ENCODE measurements around the gene CTU1. TPM values are rescaled to one million over a fixed set of nuclear protein-coding genes. Genes with fewer than 3 reads are reported as not detected.

Gene CTU1
- total RNA-seq, 2 experiments from 2014 or later: 9.4 to 10.1 TPM

DNA sequence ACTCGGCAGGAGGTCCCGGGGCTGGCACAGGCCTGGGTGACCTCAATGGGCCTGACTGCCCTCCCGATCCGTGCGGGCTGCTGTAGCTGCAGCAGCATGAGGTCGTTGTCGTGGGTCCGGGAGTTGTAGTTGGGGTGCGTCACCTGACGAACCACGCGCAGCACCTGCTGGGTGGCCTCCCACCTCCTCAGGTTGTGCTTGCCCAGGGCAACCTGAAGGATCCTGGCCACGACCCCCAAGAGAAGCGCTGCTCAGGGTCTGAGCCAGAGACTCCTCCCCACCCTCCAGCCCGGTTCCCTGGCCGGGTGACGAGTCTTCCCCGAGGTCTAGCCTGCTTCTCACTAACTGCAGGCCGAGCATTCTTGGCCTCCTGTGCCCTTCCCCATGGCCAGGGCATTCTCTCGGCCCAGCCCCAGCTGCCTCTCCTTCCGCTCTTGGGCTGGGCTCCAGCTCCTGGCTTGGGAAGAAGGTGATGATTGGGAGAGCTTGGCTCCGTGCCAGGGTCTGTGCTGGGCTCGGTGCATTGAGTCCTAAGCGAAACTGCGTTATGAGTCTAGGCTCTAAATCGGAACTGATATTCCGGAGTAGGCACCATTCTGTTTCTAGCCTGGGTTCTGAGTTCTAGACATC is 28.6 kb downstream of the CTU1 start:
- DNase-seq: no peak
- POLR2A ChIA-PET: no interaction called here
- H3K27ac Mint-ChIP-seq: no peak overlapping the region
- H3K4me3 Mint-ChIP-seq: no peak overlapping the region
- no peak for ATAC-seq (ENCODE audit: low read depth)
- H3K9me3 Mint-ChIP-seq: no peaks in the 10 kb centered on the region
- H3K27me3 Mint-ChIP-seq: peaks cover 6% of the 10 kb centered on the region
- peaks cover 2% of the 10 kb centered on the region for H3K4me1 Mint-ChIP-seq
- H3K36me3 Mint-ChIP-seq: no peaks in the 10 kb centered on the region

DNA sequence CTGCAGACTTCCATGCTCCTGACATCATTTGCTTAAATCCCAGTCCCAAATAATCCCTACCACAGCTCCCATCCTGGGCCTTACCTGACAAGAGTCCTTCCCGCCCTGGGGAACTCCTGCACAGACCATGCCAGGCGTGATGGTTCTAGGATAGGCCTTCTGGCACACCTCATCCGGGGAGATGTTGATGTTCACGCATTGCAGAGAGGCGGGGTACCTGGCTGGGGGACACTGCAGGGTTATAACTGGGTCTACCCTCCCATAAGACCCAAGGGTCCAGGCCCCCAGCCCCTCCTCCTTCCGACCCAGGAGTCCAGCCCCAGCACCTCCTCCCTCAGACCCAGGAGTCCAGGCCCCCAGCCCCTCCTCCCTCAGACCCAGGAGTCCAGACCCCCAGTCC is 29.5 kb downstream of the CTU1 start:
- POLR2A ChIA-PET: no interaction called here

GRCh38 chr19:51078104-51078503 is 30.1 kb downstream of the CTU1 start:
- no peaks in the 10 kb centered on the region for H3K9me3 Mint-ChIP-seq
- no peak overlapping the region for H3K4me3 Mint-ChIP-seq
- ATAC-seq (ENCODE audit: low read depth): no peak
- no peaks in the 10 kb centered on the region for H3K36me3 Mint-ChIP-seq
- H3K27me3 Mint-ChIP-seq: peaks cover 6% of the 10 kb centered on the region
- H3K27ac Mint-ChIP-seq: no peak overlapping the region
- H3K4me1 Mint-ChIP-seq: no peaks in the 10 kb centered on the region
- POLR2A ChIA-PET: no interaction called here
- DNase-seq: no peak

More for the DNA sequence above, 29.5 kb downstream of the CTU1 start:
- H3K9me3 Mint-ChIP-seq: no peaks in the 10 kb centered on the region
- peaks cover 9% of the 10 kb centered on the region for H3K27me3 Mint-ChIP-seq
- H3K4me1 Mint-ChIP-seq: peaks cover 2% of the 10 kb centered on the region
- no peak overlapping the region for H3K4me3 Mint-ChIP-seq
- no peak for ATAC-seq (ENCODE audit: low read depth)
- H3K36me3 Mint-ChIP-seq: no peaks in the 10 kb centered on the region
- no peak overlapping the region for H3K27ac Mint-ChIP-seq
- DNase-seq: no peak

DNA sequence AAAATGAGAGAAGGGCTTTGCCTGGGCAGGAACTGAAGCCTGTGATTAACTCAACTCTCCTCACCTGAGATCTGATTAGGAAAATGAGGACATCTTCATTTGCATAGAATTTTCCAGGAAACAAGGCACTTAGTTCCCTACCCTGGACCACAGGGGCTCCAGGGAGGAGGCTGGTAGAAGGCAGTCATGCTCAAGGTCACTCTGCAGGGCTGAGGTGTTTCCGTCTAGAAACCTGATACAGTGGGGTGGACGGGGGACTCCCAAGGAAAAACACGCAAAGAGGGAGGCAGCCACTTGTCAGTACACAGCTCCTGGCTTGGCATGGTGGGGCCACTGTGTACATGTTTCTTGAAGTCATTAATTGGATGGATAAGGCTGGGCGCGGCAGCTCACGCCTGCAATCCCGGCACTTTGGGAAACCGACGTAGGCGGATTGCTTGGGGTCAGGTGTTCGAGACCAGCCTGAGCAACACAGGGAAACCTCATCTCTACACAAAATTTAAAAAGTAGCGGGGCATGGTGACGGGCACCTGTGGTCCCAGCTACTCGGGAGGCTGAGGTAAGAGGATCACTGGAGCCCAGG is 31.5 kb downstream of the CTU1 start:
- no peak for ATAC-seq (ENCODE audit: low read depth)
- H3K27me3 Mint-ChIP-seq: peaks cover 7% of the 10 kb centered on the region
- no peaks in the 10 kb centered on the region for H3K9me3 Mint-ChIP-seq
- POLR2A ChIA-PET: no interaction called here
- H3K4me3 Mint-ChIP-seq: no peak overlapping the region
- no peak overlapping the region for H3K27ac Mint-ChIP-seq
- H3K4me1 Mint-ChIP-seq: no peaks in the 10 kb centered on the region
- H3K36me3 Mint-ChIP-seq: no peaks in the 10 kb centered on the region
- no peak for DNase-seq

DNA sequence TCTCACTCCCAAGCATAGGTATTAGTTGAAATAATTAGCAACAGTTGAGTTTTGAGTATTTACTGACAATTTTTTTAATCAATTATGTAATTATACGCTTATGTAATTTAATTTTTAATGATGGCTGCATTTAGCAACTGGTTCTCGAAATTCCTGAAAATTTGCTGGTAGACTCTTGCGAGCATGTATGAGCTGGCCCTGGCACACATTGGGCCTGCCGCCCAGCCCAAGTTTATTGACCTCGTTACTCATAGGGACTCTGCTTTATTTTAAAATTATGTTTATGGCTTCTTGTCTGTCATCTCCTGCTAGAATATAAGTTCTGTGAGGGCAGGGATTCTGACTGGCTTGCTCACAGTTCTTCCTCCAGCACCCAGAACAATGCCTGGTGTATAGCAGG is 32.2 kb downstream of the CTU1 start:
- no peak for ATAC-seq (ENCODE audit: low read depth)
- H3K27ac Mint-ChIP-seq: no peak overlapping the region
- POLR2A ChIA-PET: no interaction called here

GRCh38 chr19:51071095-51071405 is 37.2 kb downstream of the CTU1 start:
- no peak for ATAC-seq (ENCODE audit: low read depth)
- Mint-ChIP-seq H3K27ac (no peak overlapping the region), H3K9me3 (no peaks in the 10 kb centered on the region), H3K36me3 (no peaks in the 10 kb centered on the region), H3K27me3 (peaks cover 22% of the 10 kb centered on the region), H3K4me3 (no peak overlapping the region), H3K4me1 (no peaks in the 10 kb centered on the region)
- no peak for DNase-seq
- POLR2A ChIA-PET: no interaction called here

More for the DNA sequence above, 32.2 kb downstream of the CTU1 start:
- DNase-seq: no peak
- Mint-ChIP-seq H3K27me3 (peaks cover 7% of the 10 kb centered on the region), H3K4me1 (no peaks in the 10 kb centered on the region), H3K9me3 (no peaks in the 10 kb centered on the region), H3K36me3 (no peaks in the 10 kb centered on the region), H3K4me3 (no peak overlapping the region)

GRCh38 chr19:51070334-51071094 is 37.7 kb downstream of the CTU1 start:
- no peaks in the 10 kb centered on the region for H3K36me3 Mint-ChIP-seq
- no peak for DNase-seq
- no peaks in the 10 kb centered on the region for H3K4me1 Mint-ChIP-seq
- no peaks in the 10 kb centered on the region for H3K9me3 Mint-ChIP-seq
- POLR2A ChIA-PET: no interaction called here
- ATAC-seq (ENCODE audit: low read depth): no peak
- no peak overlapping the region for H3K4me3 Mint-ChIP-seq
- H3K27ac Mint-ChIP-seq: no peak overlapping the region
- H3K27me3 Mint-ChIP-seq: peaks cover 25% of the 10 kb centered on the region

DNA sequence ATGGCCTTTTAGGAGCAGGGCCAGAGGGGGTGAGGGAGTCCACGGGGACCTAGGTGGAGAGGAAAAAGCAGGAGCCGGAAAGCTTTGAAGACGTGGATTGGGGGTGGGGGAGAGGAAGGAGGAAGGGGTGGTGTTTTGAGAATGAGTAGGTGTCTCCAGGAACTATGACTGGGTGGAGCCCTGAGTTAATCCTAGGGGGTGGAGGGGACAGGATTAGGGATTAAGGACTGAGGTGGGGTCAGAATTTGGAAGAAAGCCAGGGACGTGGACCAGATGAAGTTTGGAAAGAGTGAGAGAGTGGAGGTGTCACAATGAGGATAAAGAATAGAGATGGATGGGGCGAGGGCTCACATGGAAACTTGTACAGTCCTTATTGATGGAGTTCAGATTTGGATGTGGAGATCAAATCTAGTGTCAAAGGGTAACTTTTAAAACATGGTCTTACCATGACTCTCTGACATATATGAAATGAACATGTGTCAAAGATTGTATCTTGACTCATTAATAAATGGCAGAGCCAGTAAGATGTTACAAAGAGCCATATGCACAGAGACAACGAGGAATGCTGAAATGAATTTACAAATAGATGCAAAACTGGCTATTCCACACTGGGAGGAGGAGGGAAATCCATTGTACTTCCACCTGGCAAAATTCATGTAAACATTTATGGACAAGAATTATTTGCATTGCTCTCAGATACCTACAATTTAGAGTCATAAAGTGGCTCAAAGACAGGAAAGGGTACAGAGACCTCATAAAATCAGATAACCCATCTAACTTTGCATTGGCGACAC is 41.6 kb downstream of the CTU1 start:
- Mint-ChIP-seq H3K4me3 (no peak overlapping the region), H3K9me3 (no peaks in the 10 kb centered on the region), H3K27ac (no peak overlapping the region), H3K4me1 (peaks cover 2% of the 10 kb centered on the region), H3K27me3 (peaks cover 29% of the 10 kb centered on the region), H3K36me3 (no peaks in the 10 kb centered on the region)
- ATAC-seq (ENCODE audit: low read depth): no peak
- POLR2A ChIA-PET: interaction anchor here (0.6 kb wide), 1 partner anchor 1460 kb away, joined by 3 read pairs; no protein-coding TSS in a partner anchor
- DNase-seq: no peak

DNA sequence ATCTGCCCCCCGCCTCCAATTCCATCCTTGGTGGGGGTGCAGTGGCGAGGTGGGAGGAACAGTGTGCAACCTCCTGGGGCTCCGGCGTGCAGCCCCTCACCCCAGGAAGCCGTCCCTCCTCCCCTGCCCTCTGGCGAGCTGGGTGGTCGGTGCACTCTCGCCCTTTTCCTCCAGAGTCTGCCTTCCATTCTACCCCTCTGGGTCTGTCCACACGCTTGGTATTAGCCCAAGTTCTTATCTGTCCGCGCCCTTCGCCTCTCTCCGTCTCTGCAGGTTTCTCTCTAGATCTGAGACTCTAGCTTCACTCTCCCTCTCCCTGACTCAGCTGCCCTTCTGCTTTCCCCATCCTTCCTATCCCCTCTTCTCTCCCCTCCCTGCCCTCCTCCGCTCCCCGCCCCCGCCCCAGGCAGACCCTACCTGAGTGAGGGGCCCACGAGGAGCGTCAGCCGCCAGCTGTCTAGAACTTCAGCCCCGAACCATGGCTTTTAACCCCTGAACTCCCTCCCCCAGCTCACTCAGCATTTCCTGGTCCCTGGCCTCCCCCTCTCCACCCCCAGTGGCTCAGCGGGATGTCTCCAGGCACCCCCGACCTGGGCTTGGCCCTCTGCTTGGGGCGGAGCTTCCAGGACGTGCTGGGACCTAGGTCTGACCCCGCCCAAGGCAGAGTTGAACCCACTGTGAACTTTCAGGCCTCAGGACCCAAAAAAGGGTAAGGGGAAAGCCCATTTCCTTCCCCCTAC is 42.8 kb downstream of the CTU1 start:
- Mint-ChIP-seq H3K27me3 (peaks cover 30% of the 10 kb centered on the region), H3K4me1 (peaks cover 2% of the 10 kb centered on the region), H3K36me3 (no peaks in the 10 kb centered on the region), H3K9me3 (no peaks in the 10 kb centered on the region), H3K4me3 (no peak overlapping the region), H3K27ac (no peak overlapping the region)
- POLR2A ChIA-PET: no interaction called here
- no peak for ATAC-seq (ENCODE audit: low read depth)
- no peak for DNase-seq

DNA sequence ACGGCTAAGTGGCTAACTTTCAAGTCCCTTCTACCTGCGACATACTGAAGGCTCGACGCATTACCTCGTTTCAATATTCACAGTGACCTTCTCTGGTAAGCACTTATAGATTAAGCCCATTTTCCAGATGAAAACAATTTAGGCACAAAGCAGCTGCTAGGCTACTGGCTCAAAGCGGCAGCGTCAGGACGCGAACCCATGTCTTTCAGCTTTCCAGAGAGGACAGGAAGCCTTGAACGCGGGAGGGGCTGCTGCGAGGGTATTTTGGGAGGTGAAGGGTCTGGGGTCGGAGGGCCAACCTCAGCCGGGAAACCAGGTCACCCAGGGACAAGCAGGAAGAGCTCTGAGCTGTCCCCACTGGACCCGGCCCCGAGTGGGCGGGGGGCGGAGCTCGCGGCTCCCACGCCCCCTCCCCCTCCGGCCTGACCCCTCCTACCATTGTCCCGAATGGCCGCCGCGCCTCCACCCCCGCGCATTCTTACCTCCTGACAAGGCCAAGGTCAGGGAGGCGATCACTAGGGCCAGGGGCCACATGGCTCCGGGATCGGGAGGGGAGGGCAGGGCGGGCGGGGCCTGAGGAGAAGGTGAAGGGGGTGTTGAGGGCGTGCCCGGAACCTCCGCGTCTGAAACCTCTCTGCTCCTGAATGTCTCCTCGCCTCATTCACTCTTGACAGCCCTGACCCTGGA is 43.5 kb downstream of the CTU1 start, which contains the start of gene KLK13:
Gene KLK13, minus strand, starts transcription at position 559 of the 687 bp plus-strand sequence. Its CDS starts 25 bp downstream, at position 534.
- Mint-ChIP-seq H3K27ac (no peak within 1 kb of the TSS), H3K27me3 (peaks cover 30% of the 10 kb centered on the region), H3K4me3 (no peak within 1 kb of the TSS), H3K4me1 (peaks cover 2% of the 10 kb centered on the region), H3K36me3 (no peaks in the 10 kb centered on the region), H3K9me3 (no peaks in the 10 kb centered on the region)
- DNase-seq (no peak), ATAC-seq (ENCODE audit: low read depth) (no peak)
- POLR2A ChIA-PET: interaction anchor here (0.7 kb wide), 1 partner anchor 491 kb away, joined by 4 read pairs; no protein-coding TSS in a partner anchor

- DNase-seq: no peak
- Mint-ChIP-seq H3K36me3 (no peaks in the 10 kb centered on the region), H3K27me3 (peaks cover 33% of the 10 kb centered on the region), H3K27ac (no peak overlapping the region), H3K4me3 (no peak overlapping the region), H3K9me3 (no peaks in the 10 kb centered on the region), H3K4me1 (peaks cover 2% of the 10 kb centered on the region)
- ATAC-seq (ENCODE audit: low read depth): no peak
- POLR2A ChIA-PET: no interaction called here
Observed at GRCh38 chr19:51063664-51064063, 44.5 kb downstream of the CTU1 start.

GRCh38 chr19:51060973-51061372 is 47.2 kb downstream of the CTU1 start:
- POLR2A ChIA-PET: no interaction called here
- no peak overlapping the region for H3K4me3 Mint-ChIP-seq
- no peaks in the 10 kb centered on the region for H3K36me3 Mint-ChIP-seq

More at GRCh38 chr19:51060973-51061372, 47.2 kb downstream of the CTU1 start:
- no peak for ATAC-seq (ENCODE audit: low read depth)
- Mint-ChIP-seq H3K27me3 (peaks cover 25% of the 10 kb centered on the region), H3K4me1 (peaks cover 2% of the 10 kb centered on the region), H3K9me3 (no peaks in the 10 kb centered on the region), H3K27ac (no peak overlapping the region)
- DNase-seq: no peak

All from activated naive CD8-positive, alpha-beta T cell treated with anti-CD3 and anti-CD28 coated beads, Interleukin-2, amount 10 ng/mL, durations not matched to agents 7 days and 5 days (primary cell).